A549 treated with CORT108297 at 1 μM for 4 hours (cell line): ENCODE results near the gene LILRB3. TPM values are rescaled to one million over a fixed set of nuclear protein-coding genes. Genes with fewer than 3 reads are reported as not detected.

Experiments
- total RNA-seq: library from RNA; stranded (reverse); fragments of 200-300 nt; extraction: Qiagen RNA extraction; gene quantifications from 5 replicates; pipeline ENCODE4 v1.2.3, GENCODE V29; 2022

The LILRB3 gene
- total RNA-seq: 0.06 to 0.25 TPM (median 0.09 TPM) in 3 of 5 replicates, not detected in the others

GRCh38 chr19:54222474-54223276 lies at the start of gene LILRB3:
TSS of gene LILRB3 (minus strand) at chr19:54223007. CDS start at chr19:54222976, 31 bp downstream.

DNA sequence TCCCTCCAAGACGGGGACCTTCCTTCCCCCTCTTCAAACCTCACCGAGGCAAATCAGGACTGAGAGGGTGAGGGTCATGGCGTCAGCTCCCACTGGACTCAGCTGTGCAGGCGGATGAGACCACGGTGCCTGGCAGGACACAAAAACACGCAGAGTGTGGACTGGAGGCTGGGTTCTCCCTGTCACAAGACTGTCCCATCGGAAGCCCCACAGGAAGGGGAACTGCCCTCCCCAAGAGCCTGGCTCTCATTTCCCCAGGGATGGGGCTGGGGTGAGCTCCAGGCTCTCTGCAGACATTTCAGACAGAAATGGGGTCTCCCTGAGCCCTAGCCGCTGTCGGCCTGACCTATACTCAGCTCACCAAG lies 34.3 kb upstream of the LILRB3 start, which contains the start of gene LILRB5:
Gene LILRB5, minus strand, starts transcription at position 158 of the 365 bp plus-strand sequence. Its CDS starts 80 bp downstream, at position 78.

DNA sequence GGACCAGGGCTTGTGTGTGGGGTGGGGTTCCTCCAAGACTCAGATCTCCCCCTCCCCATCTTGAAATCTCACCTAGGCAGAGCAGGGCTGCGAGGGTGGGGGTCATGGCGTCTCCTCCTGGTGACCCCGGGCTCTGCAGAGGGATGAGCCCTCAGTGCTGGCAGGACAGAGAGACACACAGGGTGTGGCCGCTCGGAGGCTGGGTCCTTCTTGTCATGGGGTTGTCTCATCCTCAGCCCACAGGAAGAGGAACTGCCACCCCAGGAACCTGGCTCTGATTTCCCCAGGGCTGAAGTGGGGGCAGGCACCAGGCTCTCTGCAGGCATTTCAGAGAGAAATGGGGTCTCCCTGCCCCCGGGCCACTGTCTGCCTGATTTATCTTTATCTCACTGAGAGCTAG lies 19.8 kb upstream of the LILRB3 start, which contains the start of gene LILRA6:
Gene LILRA6, minus strand, starts transcription at position 145 of the 400 bp plus-strand sequence.

DNA sequence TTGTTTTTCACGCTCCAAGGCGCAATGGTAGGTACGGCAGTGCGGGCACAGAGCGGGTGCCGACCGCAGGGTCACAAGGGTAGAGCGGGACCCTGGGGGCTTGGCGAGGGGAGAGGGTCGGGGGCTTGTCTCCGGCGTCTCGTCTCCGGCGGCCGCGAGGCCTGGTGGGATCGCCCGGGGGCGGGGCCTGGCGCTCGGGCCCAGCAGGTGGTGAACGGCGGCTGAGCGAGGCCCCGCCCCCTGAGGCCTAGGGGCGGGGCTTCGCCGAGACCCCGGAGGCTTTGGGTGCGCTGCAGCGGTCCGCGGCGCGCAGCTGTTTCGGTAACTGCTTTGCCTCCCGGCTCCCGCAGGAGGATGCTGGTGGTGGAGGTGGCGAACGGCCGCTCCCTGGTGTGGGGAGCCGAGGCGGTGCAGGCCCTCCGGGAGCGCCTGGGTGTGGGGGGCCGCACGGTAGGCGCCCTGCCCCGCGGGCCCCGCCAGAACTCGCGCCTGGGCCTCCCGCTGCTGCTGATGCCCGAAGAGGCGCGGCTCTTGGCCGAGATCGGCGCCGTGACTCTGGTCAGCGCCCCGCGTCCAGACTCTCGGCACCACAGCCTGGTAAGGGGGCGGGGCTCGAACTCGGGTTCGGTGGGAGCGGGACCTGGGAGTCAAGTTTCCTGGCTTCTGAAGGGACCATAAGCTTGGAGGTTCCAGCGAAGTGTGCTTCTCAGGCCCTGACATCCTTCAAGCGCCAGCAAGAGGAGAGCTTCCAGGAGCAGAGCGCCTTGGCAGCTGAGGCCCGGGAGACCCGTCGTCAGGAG lies 31.6 kb downstream of the LILRB3 start, which contains the start of gene TSEN34:
Gene TSEN34, plus strand, starts transcription at position 298 of the 800 bp plus-strand sequence. Its CDS starts 57 bp downstream, at position 355.

DNA sequence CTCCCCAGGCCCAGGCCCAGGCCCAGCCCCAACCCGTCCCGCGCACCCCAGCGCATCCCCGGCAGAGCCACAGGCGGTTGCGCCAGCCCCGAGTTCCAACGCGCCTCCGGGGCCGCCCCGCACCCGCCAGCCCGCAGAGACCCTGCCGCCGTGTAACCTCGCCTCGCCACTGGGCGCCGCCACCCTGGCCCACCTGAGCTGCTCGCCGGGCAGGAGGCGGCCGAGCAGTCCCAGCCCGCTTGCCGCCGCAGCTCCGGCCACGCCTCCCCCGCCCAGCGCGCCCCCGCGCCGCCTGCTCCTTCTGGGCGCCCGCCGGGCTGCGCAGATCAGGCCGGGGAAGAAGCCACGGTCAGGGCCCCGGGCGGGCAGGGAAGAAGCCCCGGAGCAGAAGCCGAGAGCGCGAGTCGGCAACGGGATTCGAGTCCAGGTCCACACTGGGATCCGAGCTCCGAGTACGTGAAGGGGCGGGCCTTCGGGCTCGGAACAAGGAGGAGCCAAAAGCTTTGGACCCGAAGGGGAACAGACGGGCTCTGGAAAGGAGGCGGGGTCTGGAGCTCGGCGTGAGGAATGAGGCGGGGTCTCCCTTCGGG lies 33.6 kb downstream of the LILRB3 start, which contains the start of gene MBOAT7:
Gene MBOAT7, minus strand, starts transcription at position 436 of the 590 bp plus-strand sequence. CDS start 1,072 bp downstream, outside the sequence.

GRCh38 chr19:54172471-54173358 lies 50.1 kb downstream of the LILRB3 start, which contains the start of gene TMC4:
TSS of gene TMC4 (minus strand) at chr19:54173160. CDS start at chr19:54173117, 43 bp downstream.

Other genes starting within 250 kb of the LILRB3 start
- 8.5 to 13.8 TPM (median 13.2 TPM) in 5 replicates for gene CACNG6, start 231.4 kb downstream of the LILRB3 start, total RNA-seq
- 0.36 to 0.93 TPM (median 0.50 TPM) in 5 replicates for gene VSTM1, start 159.1 kb downstream of the LILRB3 start, total RNA-seq
- gene TARM1, start 141.6 kb downstream of the LILRB3 start, total RNA-seq: not detected in 5 replicates
- gene OSCAR, start 122.2 kb downstream of the LILRB3 start, total RNA-seq: 0.30 to 0.57 TPM (median 0.36 TPM) in 5 replicates
- 208 to 257 TPM (median 223 TPM) in 5 replicates for gene NDUFA3, start 120.2 kb downstream of the LILRB3 start, total RNA-seq
- gene TFPT, start 107.3 kb downstream of the LILRB3 start, total RNA-seq: 20.8 to 25.0 TPM (median 21.5 TPM) in 5 replicates
- 111 to 121 TPM (median 116 TPM) in 5 replicates for gene PRPF31, start 107.3 kb downstream of the LILRB3 start, total RNA-seq
- gene CNOT3, start 85.2 kb downstream of the LILRB3 start, total RNA-seq: 54.2 to 70.0 TPM (median 69.5 TPM) in 5 replicates
- 7.5 to 9.4 TPM (median 8.5 TPM) in 5 replicates for gene LENG1, start 63.3 kb downstream of the LILRB3 start, total RNA-seq
- 1.0 to 1.7 TPM (median 1.2 TPM) in 5 replicates for gene TMC4, start 49.8 kb downstream of the LILRB3 start, total RNA-seq
- 121 to 181 TPM (median 160 TPM) in 5 replicates for gene MBOAT7, start 33.4 kb downstream of the LILRB3 start, total RNA-seq
- 77.8 to 137 TPM (median 131 TPM) in 5 replicates for gene TSEN34, start 31.7 kb downstream of the LILRB3 start, total RNA-seq
- gene RPS9, start 22.1 kb downstream of the LILRB3 start, total RNA-seq: 2,162 to 2,522 TPM (median 2,268 TPM) in 5 replicates
- 0.06 TPM in 1 of 5 replicates, not detected in the others for gene LILRA6, start 19.8 kb upstream of the LILRB3 start, total RNA-seq
- gene LILRB5, start 34.3 kb upstream of the LILRB3 start, total RNA-seq: 0.03 to 0.06 TPM in 2 of 5 replicates, not detected in the others
- gene LILRB2, start 58.1 kb upstream of the LILRB3 start, total RNA-seq: 0.05 to 0.13 TPM (median 0.09 TPM) in 3 of 5 replicates, not detected in the others
- not detected in 5 replicates for gene LILRA5, start 90.2 kb upstream of the LILRB3 start, total RNA-seq
- gene LILRA4, start 116.2 kb upstream of the LILRB3 start, total RNA-seq: 0.13 TPM in 1 of 5 replicates, not detected in the others
- gene LAIR1, start 141.9 kb upstream of the LILRB3 start, total RNA-seq: not detected in 5 replicates
- gene TTYH1, start 192.5 kb upstream of the LILRB3 start, total RNA-seq: 0.07 to 0.27 TPM (median 0.20 TPM) in 3 of 5 replicates, not detected in the others
- gene LENG8, start 226.2 kb upstream of the LILRB3 start, total RNA-seq: 68.5 to 144 TPM (median 126 TPM) in 5 replicates
- 3.7 to 8.0 TPM (median 7.3 TPM) in 5 replicates for gene LENG9, start 240.8 kb upstream of the LILRB3 start, total RNA-seq